ENCODE measurements around the gene TARM1. TPM values are rescaled to one million over a fixed set of nuclear protein-coding genes. Genes with fewer than 3 reads are reported as not detected.
A peak's percentile ranks its signal among the peaks of the same experiment; 100 is the strongest.

Gene TARM1
- total and polyA plus RNA-seq, 2 of the 8 experiments (the other 6 are each of a cell fraction or from before 2014, with no cell fraction given): not detected

GRCh38 chr19:54021932-54022331, 59.2 kb downstream of the TARM1 start:
- Histone ChIP-seq H4K20me1 (replicated peaks in 1 of 2; ENCODE audit: control insufficient read depth in 1 of 2, insufficient read depth in 2 of 2, low read length in 2 of 2) (no peaks in the 10 kb centered on the region), H2AFZ (ENCODE audit: low read length) (no peak overlapping the region), H2BK15ac (ENCODE audit: low read length) (0 out of 2 replicates have a peak overlapping the region, but pooled peaks have one; percentile 55), H2BK5ac (ENCODE audit: low read depth, low read length) (no peak overlapping the region), H3K14ac (ENCODE audit: insufficient read length) (no peak overlapping the region), H2AK5ac (ENCODE audit: low read depth, low read length) (no peak overlapping the region), H3K4me1 (replicated peaks in 1 of 4; ENCODE audit: control insufficient read depth in 3 of 4, insufficient read depth in 4 of 4, low read length in 3 of 4) (peaks cover 0 to 6% (median 3%) of the 10 kb centered on the region in 4 experiments; a peak in 4 of 7 replicates), H4K8ac (ENCODE audit: extremely low read depth, insufficient read depth, low read length) (no peak overlapping the region), H3K4ac (replicated peaks; ENCODE audit: insufficient read length, low read depth, low read length) (no peak overlapping the region), H3K36me3 (ENCODE audit: control insufficient read depth in 2 of 4, insufficient read depth in 4 of 4, low read length in 3 of 4) (no peaks in the 10 kb centered on the region; a peak in 1 of 8 replicates), H3K9me3 (ENCODE audit: insufficient read depth in 2 of 2, low read depth in 1 of 2, low read length in 1 of 2) (no peaks in the 10 kb centered on the region), H3K23ac (ENCODE audit: insufficient read length) (no peak overlapping the region), H3K79me1 (ENCODE audit: low read depth, low read length) (no peaks in the 10 kb centered on the region), H4K5ac (ENCODE audit: insufficient read length, low read depth, low read length) (no peak overlapping the region), H2BK12ac (ENCODE audit: low read depth, low read length) (no peak overlapping the region), H3K23me2 (ENCODE audit: low read depth, low read length) (no peaks in the 10 kb centered on the region), H3K9ac (replicated peaks in 1 of 4; ENCODE audit: extremely low read depth in 1 of 4, low read depth in 3 of 4, low read length in 3 of 4) (no peak overlapping the region), H3K79me2 (ENCODE audit: control insufficient read depth in 1 of 2, insufficient read depth in 2 of 2, low read length in 2 of 2) (no peaks in the 10 kb centered on the region), H3K4me3 (ENCODE audit: extremely low read depth in 1 of 4, insufficient read depth in 2 of 4, low read depth in 3 of 4, low read length in 4 of 4) (no peak overlapping the region), H4K91ac (replicated peaks; ENCODE audit: insufficient read length, low read length) (no peak overlapping the region), H3K27me3 (replicated peaks in 1 of 4; ENCODE audit: control insufficient read depth in 3 of 4, extremely low read depth in 1 of 4, insufficient read depth in 3 of 4, low read length in 3 of 4) (peaks cover 0 to 2% (median 0%) of the 10 kb centered on the region in 4 experiments; a peak in 1 of 7 replicates), H2BK120ac (replicated peaks; ENCODE audit: low read depth, low read length) (no peak overlapping the region), H3K4me2 (ENCODE audit: insufficient read depth in 1 of 2, low read depth in 2 of 2, low read length in 2 of 2) (no peak overlapping the region), H2BK20ac (ENCODE audit: low read length) (no peak overlapping the region), H3K56ac (replicated peaks; ENCODE audit: insufficient read length, low read depth, low read length) (no peak overlapping the region), H3K18ac (ENCODE audit: extremely low read depth, low read length) (no peak overlapping the region), H3K27ac (ENCODE audit: low read depth, low read length) (no peak overlapping the region)
- no peak for DNase-seq (ENCODE audit: low read depth in 1 of 2, low spot score in 2 of 2)
- ChIA-PET POLR2A (ENCODE audit: partially characterized antibody) (interaction anchor here (1.0 to 1.7 kb wide), 4 partner anchors 22 to 77 kb away, joined by 3 to 5 read pairs (median 3); no protein-coding TSS in a partner anchor), CTCF (ENCODE audit: partially characterized antibody) (interaction anchor here (0.9 to 5.7 kb wide), 8 partner anchors 10 to 212 kb away, joined by 3 to 42 read pairs (median 20); partner anchors contain the start of gene CACNG6)
- TF ChIP-seq TAF7 (optimal IDR thresholded peaks at IDR 0.05; ENCODE audit: borderline replicate concordance, low read depth, low read length) (no peak), KDM1A (IDR thresholded peaks at IDR 0.05; ENCODE audit: borderline replicate concordance, low read length) (no peak), CEBPB (IDR thresholded peaks at IDR 0.05; ENCODE audit: low read depth, low read length) (no peak), SP2 (IDR thresholded peaks at IDR 0.05; ENCODE audit: low read length) (no peak), TBP (IDR thresholded peaks at IDR 0.05; ENCODE audit: low read depth, low read length) (no peak), CBX8 (IDR thresholded peaks at IDR 0.05; ENCODE audit: borderline replicate concordance, low read depth, low read length) (no peak), ASH2L (IDR thresholded peaks at IDR 0.05; ENCODE audit: low read length) (no peak)
- no peak for FAIRE-seq
- WGBS, 2 experiments (ENCODE audit: extremely low coverage in 1 of 2, insufficient coverage in 1 of 2, insufficient read length in 1 of 2, insufficient replicate concordance in 2 of 2, low coverage in 1 of 2, low lambda C conversion rate in 2 of 2, missing lambda C conversion rate in 1 of 2): 89% methylated on average over 13 of the region's 13 CpGs; no CpG with 5 or more reads in 1 of the 2 experiments
